ENCODE results near the gene RUBCNL.

- no peak for TF ChIP-seq CTCF (IDR thresholded peaks at IDR 0.05)
- TF ChIP-seq POLR2A (IDR thresholded peaks at IDR 0.05): no peak
Observed at GRCh38 chr13:46401432-46401831, 14.4 kb upstream of the RUBCNL start.

All from tibial nerve (tissue), 3 donors.